CD4-positive, alpha-beta T cell treated with Interleukin-10 for 1 hour (primary cell): ENCODE data around the gene SLC38A6.

Experiments used
- DNase-seq: peaks from one replicate; pipeline ENCODE4 v3.0.0-alpha.2; 2020

The SLC38A6 gene

DNA sequence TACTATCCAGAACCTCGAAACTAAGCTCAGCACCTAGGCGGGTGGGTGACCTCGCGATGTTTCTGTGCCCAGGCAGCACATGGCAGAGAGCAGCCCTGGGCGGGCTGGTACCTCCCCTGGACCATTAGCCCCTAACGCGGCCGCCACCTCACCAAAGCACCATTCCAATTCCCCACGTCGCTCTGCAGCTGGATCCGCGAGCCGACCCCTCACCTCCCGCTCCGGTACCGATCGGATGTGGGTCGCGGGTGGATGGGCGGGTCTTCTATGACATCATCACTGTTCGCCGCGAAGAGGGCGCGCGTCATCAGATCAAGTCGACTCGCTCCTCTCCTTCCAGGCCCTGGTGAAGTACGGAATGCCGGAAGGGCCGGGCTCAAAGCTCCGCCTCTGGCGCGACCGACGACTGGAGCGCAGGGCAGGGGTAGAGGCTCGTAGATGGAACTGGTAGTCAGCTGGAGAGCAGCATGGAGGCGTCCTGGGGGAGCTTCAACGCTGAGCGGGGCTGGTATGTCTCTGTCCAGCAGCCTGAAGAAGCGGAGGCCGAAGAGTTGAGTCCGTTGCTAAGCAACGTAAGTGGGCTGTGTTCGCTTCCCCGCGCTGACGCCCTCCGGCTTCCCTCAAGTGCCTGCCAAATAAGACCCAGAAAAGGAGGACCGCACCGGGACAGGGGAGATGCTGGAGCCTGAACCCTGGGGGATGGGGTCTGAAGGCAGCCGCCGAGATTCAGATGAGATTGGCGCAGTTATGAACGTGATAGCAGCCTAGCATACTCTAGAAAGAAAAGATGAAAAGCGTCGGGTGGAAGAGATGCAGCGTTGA lies at the start of gene SLC38A6, which contains the start of gene TRMT5:
TSS of gene SLC38A6 (plus strand) at position 435 of the 822 bp plus-strand sequence. CDS start at position 468, 33 bp downstream.
TSS of gene TRMT5 (minus strand) at position 269 of the 822 bp plus-strand sequence. CDS start at position 163, 106 bp downstream.
- peak; percentile 92 for DNase-seq

DNA sequence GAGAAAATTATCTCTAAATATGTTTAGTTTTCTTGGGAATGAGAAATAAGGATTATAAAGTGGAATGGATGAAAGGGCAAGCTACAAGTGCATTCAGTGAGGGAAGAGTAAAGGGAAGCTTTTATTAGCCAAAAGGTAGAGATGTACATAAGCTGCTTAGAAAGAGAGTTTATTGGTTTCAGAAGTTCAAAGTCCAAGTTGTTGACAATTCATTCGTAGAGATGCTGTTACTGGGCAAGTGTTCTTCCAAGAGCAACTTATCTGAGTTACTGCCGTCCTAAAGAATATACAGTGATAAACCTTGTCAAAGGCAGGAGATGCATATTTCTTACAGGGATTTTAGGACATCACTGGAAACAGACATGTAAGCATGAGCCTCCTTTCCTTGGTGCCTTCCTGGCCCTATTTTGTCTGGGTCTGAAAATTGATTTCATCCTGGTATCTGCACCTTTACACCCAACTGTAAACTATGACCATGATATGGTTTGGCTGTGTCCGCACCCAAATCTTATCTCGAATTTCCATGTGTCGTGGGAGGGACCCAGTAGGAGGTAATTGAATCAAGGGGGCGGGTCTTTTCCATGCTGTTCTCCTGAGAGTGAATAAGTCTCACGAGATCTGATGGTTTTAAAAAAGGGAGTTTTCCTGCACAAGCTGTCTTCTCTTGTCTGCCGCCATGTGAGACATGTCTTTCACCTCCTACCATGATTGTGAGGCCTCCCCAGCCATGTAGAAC lies 47.0 kb upstream of the SLC38A6 start:
- no peak for DNase-seq

DNA sequence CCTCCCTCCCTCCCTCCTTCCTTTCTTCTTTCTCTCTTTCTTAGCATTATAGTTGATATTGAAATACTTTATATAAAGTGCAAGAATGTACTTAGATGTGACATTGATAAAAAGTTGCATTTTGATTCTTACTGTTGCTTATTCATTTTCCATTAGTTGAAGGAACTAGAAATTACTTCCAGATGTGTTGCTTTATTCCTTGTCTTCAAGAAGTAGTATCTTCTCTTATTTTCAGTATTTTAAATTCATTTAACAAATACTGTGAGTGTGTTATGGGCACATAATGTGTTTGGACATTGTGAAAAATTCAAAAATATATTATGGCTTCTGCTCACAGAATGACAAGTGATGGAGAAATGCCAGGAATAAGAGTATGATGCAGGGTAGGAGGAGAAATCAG lies 45.7 kb upstream of the SLC38A6 start:
- DNase-seq = no peak

DNA sequence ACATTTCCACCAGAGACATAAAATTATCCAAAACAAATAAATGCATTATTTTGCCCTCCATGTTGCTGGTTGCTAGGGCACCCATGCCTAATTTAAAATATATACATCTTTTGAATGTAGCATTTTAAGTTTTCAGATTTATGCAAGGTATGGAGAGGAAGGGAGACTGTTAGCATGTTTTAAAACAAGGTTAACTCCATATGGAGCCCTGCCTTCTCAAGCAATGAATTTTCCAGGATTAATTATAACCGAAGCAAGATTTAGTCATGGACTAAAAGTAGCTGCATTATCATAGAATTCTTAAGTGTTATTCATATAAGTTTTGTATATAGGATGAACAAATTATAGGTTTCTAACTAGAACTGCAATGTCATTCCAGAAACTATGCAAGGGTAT lies 37.4 kb upstream of the SLC38A6 start:
- no peak for DNase-seq

DNA sequence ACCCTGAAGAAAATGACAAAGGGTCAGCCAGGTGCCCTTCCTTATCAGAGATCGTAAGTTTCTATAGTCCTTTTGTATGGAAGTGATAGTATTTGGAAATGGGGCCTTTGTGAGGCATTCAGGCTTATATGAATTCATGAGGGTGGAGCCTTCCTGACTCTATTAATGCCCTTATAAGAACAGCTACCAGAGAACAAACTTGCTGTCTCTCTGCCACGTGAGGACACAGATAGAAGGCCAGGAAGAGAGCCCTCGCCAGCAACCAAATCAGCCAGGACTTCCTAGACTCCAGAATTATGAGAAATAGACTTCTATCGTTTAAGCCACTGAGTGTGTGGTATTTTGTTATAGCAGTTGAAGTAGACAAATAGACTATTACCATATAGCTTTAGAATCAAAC lies 36.8 kb upstream of the SLC38A6 start:
- no peak for DNase-seq

DNA sequence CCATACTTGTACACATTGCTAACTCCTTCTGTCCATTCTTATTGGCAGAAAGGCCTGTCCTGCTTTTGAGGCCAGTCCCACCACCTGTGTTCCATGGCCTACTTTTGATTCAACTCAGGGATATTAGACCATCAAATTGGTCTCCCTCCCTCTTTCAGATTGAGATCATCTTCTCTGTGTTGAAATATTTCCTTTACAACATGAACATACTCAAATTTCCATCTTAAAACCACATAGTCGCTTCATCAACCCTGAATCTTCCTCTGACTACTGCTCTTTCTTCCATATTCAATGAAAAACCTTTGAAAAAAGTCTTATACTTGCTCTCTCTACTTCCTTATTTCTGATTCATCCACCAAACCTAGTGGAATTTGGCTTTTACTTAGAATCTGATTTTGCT lies 35.1 kb upstream of the SLC38A6 start:
- no peak for DNase-seq

DNA sequence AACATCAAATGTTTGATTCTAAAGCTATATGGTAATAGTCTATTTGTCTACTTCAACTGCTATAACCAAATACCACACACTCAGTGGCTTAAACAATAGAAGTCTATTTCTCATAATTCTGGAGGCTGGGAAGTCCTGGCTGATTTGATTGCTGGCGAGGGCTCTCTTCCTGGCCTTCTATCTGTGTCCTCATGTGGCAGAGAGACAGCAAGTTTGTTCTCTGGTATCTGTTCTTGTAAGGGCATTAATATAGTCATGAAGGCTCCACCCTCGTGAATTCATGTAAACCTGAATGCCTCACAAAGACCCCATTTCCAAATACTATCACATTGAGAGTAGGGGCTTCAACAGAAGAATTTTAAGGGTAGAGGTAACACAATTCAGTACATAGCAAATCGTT lies 34.3 kb upstream of the SLC38A6 start:
- DNase-seq = no peak

DNA sequence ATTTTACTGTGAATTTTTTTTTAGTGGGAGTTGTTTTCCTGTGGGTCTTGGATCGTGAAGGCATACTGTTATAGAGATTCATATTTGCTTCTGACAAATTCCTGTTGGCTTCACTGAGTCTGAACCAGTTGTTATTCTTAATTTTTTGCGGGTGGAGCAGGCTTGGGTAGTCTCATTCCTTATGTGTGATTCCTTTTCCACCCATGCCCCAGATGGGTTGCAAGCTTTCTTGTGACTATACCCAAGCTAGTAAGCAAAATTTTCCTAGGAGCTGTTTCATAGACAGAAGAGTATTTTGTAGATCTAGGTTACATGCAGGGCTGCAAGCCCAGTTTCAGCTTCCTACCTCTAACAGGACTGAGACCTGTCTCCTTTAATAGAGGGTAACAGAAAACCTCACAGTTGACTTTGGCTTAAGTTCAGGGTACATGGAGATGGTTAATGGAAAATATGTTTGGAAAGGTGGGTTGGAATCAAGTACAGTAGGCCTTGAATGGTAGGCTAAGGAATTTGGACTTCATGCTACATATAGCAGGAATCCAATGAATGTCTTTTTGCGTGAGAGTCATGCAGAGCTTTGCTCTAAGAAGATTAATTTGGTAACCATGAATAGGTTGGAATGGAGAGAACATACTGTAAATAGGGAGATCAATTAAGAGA lies 29.1 kb upstream of the SLC38A6 start:
- no peak for DNase-seq

DNA sequence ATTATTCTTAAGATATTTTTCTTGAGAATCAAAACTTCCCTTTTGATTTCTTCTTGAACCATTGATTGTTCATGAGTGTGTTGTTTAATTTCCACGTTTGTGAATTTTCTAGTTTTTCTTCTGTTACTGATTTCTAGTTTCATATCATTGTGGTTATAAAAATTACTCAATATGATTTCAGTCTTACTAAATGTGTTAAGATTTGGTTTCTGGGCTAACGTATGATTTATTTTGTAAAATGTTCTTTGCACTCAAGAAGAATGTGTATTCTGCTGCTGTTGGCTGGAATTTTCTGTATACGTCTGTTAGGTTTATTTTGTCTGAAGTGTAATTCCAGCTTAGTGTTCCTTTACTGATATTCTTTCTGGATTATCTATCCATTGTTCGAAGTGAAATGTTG lies 24.8 kb upstream of the SLC38A6 start:
- no peak for DNase-seq

DNA sequence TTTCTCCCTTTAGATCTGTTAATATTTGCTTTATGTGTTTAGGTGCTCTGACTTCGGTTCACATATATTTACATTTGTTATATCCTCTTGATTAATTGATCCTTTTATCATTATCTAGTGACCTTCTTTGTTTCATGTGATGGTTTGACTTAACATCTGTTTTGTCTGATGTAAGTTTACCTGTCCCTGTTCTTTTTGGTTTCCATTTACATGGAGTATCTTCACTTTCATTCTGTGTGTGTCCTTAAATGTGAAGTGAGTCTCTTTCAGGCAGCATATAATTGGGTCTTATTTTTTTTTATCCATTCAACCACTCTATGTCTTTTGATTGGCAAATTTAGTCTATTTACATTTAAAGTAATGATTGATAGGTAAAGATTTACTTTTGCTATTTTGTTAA lies 24.4 kb upstream of the SLC38A6 start:
- no peak for DNase-seq

DNA sequence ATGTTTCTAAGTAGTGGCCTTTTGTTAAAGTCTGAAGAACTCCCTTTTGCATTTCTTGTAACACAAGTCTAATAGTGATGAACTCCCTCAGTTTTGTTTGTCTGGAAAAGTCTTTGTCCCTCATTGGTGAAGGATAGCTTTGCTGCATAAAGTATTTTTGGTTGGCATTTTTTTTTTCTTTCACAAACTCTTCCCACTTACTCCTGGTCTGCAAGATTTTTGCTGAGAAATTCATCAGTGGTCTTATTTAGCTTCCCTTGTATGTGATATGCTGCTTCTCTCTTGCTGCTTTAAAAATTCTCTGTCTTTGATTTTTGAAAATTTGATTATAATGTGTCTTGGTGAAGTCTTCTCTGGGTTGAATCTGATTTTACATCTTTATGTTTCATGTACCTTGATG lies 22.9 kb upstream of the SLC38A6 start:
- DNase-seq = no peak

DNA sequence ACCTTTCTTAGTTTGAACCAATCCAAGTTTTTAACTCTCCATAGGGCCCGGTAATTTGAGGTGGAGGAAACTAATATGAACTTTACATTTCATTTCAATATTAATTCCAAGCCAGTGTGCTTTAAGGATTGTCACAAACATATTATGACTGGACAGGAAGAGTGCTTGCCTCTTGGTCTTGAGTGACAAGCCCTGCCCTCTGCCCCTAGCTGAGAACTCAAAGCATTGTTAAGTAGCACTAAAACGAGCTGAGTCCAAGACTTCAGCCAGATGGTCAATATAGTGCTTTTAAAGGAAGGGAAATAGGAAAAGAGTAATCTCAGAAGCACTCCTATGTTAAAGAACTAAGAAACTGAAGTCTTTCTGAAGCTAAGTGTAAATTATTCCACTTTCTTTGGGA lies 17.3 kb upstream of the SLC38A6 start:
- DNase-seq = no peak

DNA sequence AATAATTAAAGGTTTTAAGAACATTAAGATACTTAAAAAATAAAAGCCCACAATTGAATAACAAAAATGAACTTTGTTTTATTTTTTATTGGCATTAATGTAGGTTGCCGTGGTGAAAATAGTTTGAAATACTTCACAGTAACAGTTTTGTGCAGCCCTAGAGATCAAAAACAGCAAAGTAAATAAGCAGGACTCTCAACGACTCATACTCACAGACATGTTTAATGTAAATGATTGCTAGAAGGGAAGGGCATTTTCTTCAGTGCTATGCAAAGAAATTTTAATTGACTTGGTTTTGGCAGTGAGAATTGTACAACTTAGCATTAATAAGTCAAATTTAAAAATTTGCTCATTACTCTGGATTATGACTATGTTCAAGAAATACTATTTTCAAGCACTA lies 16.1 kb upstream of the SLC38A6 start:
- no peak for DNase-seq

DNA sequence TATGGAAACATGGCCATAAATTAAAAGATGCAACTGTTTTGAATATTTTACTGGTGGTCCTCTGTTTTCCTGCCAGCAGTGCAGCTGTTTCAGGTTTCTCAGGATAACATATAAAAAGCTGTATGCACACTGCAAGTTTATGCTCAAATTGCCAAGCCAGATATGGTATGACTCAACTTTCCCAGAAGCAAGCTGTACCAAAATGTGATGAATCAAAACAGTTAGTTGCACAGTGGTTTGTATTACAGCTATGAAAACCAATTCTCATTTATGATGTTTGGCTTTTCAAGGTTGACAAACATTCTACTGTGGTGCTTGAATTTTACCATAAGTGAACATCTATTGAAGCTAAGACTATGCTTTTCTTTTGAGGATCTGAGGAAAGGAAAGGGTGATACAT lies 15.6 kb upstream of the SLC38A6 start:
- no peak for DNase-seq

DNA sequence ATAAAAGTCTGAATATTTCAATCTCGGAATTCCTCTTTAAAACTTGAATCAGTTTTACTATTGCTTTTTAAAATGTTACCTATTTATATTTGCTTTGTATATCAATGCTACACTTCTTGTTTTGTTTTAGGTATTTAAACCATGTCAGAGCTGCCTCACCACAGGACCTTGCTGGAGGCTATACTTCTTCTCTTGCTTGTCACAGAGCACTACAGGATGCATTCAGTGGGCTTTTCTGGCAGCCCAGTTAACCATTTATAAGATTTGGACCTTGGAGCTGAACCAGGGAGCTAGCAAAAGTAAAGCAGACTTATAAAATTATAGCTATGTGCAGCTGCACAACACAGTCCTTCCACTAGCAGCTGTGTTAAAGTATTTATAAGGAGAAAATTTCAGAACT lies 12.9 kb upstream of the SLC38A6 start:
- DNase-seq = no peak

DNA sequence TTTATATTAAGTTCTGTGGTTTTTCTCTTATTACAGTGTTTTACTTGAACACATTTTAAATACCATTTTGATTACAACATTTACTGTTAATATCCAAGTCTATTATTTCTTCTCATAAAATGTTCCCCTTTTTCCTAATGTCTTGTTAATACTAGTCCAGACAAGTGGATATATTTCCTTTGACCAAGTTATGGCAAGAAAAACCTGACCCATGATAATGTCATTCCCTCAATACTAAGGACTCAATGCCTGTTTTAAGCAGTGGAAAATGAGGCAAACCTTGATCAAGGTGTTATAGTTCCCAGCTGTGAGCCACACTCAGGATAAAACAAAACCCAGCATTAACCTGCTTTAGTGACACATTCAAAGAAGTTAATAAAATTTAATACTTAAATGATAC lies 12.4 kb upstream of the SLC38A6 start:
- no peak for DNase-seq

DNA sequence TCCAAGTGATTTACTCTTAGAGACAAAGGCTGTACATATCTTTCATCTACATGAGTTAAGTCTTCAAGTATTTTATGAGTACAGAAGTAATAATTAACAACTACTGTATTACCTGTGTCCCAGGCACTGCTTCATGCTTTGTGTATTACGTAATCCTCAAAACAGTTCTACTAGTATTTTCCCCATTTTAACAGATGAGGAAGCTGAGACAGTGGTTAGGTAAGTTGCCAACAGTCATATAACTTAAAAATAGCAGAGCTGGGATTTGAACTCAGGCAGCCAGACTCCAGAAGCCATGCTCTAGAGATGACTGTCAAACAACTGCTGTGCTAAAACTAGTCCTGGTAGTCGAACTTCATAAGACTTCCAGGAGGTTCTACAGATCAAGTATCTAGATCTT lies 10.9 kb upstream of the SLC38A6 start:
- no peak for DNase-seq

DNA sequence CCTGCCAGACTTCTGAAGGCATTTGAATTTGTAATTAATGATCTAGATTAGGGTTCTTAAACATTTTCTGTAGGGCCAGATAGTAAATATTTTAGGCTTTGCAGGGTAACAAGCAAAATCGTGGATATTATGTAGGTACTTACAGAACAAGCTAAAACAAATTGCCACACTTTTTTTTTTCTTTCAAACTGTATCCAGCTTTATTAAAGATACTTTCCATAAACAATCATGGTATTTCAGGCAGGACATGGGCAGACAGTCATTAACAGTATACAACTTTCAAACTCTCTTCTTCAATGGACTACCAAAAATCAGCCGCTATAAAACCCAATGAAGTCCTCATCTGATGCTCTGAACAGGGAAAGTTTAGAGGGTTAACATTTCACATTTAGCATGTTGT lies 9.8 kb upstream of the SLC38A6 start:
- no peak for DNase-seq

DNA sequence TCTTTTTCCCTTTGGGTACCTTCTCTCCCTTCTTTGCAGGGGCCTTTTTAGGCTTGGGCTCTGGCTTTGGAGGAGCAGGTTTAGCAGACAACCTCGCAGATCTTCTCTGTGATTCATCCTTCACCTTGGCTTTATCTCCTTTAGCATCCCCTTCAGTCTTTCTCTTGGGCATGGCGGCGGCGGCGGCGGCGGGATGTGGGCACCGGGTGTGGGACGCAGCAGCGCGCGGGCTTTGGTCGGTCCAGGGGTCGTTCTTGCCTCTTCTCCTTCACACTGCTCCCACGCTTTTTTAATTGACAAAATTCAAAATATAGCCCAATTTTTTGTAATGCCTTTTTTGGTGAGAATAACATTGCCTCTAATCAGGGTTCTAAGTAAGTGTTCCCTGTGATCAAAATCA lies 8.8 kb upstream of the SLC38A6 start:
- no peak for DNase-seq

DNA sequence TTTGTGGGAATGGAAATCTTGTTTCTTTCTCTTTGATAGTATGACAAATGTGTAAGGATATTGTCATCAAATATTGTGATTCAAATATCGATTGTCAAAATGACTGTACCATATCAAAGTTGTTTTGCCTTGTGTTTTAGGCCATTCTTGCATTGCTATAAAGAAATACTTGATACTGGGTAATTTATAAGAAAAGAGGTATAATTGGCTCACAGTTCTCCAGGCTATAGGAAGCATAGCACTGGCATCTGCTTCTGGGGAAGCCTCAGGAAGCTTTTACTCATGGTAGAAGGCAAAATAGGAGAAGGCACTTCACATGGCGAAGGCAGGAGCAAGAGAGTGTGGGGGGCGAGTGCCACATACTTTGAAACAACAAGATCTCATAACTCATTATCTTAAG lies 8.0 kb upstream of the SLC38A6 start:
- DNase-seq = no peak

DNA sequence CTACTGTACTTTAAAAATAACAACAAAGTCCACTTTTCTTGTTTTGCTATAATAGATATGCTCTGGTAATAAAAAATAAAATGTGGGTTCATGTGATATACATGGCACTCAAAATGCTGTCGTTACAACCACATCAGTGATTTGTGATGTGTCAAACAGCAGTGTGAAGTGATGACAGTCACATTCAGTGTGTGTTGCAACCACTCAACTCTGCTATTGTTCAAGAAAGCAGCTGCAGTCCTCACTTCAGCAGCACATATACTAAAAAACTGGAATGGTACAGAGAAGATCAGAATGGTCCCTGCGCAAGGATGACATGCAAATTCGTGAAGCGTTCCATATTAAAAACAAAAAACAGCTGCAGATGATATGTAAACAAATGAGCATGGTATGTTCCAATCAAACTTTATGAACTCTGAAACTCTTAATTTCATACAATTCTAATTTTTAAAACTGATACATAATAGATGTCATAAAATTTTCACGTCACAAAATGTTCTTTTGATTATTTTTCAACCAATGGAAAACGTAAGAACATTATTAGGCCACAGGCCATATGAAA lies 6.9 kb upstream of the SLC38A6 start:
- no peak for DNase-seq

DNA sequence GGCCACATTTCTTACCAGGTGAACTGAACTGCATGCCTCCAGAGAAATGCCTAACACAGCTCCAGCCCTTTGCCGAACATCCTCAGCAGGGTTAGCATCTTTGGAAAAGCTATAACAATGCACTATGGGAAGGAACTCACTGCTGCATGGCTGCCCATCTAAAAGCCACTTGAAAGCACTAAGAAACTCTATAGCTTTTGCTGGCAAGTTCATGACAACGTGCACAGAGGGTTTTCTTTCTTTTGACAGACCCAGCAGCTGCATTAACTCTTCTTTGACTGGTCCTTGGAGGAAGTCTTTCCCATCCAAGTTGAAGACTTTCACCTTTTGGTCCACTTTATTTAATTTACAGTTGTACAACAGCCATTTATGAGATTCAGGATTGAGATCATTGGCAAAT lies 5.5 kb upstream of the SLC38A6 start:
- no peak for DNase-seq

DNA sequence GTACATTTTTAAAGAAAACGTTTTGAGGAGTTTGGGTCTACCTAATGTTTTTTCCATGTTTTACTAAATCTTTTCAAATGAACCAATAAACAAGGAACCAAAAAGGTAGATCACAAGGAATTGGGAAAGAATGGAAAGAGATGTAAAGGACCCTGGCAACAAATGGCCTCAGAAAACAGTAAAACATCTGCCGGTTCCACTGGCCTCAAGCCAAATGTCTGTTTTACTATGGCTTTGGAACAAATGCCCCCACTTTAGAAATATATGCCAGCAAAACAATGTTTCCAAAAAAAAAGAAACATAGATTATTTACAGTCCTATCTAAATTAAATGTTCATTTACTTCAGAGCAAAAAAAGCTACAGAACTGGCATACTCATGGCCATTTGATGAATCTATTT lies 3.2 kb upstream of the SLC38A6 start:
- no peak for DNase-seq
